GM19372 (cell line): ENCODE data around the gene OTULIN.

Source experiments
- ATAC-seq: cut with Tn5 transposase; IDR thresholded peaks from one replicate; pipeline ENCODE4 v1.9.1; 2021; ENCODE audit warnings: mild to moderate bottlenecking, low read depth, moderate library complexity; ENCODE audit not compliant: unreplicated experiment

The OTULIN gene

DNA sequence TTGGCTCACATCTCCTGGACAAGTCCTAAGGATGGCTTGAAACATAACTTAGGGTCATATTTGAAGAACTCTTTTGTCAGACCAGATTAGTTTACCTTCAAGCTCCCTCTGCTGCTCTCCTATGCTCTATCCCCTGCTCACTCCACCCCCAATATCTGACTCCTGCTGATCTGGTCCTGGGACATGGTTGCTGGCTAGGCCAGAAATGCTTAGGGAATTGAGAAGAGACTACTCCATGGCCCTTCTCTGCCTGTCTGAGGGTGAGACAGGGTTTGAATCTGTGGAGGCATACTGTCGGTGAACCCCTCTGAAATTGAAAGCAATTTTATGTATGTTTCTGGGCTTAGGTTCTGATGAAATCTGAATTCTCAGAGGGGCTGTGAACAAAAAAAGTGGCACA lies 3.3 kb downstream of the OTULIN start:
- no peak for ATAC-seq

DNA sequence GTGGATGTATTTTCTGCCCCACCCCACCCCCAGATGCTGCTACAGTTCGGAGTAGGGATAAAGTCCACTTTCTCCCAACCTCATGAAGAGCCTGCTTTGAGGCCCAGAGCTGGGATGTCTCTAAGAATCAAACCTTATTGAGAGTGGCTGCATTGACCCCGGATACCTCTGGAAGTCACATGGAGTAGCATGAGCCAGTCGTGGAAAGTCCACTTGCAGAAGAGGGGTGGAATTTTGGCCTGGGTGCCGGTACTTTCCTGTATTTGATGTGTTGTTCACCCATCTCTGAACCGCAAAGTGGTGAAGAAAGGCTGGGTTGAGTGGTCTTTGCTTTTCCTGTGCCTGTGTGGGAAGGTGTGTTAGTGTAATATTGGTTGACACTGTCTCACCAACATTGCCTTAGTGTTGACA lies 3.7 kb downstream of the OTULIN start:
- ATAC-seq, result no peak

DNA sequence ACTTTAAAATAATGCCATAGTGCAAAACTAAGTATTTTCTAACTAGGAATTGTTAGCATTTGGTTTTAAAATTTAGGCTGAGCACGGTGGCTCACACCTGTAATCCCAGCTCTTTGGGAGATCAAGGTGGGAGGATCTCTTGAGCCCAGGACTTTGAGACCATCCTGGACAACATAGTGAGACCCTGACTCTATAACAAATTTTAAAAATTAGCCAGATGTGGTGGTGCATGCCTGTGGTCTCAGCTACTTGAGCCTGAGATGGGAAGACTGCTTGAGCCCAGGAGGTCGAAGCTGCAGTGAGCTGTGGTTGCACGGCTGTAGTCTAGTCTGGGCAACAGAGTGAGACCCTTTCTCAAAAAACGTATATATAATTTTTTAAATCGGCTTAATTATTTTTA lies 4.9 kb downstream of the OTULIN start:
- ATAC-seq, result no peak

DNA sequence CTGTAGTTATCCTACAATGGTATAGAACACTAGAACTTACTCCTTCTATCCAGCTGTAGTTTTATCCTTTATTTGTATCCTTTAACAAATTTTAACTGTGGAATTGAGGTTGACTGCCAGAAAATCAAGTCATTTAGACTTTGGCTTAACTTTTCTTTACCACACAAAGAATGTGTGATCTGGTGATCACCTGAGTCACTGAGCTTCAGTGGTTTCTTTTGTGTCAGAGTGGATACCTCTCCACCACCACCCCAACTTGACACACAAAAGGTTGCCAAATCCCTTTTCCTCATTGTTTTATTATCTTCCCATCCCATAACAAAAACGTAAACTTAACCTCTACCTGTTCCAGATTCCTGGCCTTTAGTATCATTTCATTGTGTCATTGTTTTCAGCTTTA lies 5.5 kb downstream of the OTULIN start:
- no peak for ATAC-seq

DNA sequence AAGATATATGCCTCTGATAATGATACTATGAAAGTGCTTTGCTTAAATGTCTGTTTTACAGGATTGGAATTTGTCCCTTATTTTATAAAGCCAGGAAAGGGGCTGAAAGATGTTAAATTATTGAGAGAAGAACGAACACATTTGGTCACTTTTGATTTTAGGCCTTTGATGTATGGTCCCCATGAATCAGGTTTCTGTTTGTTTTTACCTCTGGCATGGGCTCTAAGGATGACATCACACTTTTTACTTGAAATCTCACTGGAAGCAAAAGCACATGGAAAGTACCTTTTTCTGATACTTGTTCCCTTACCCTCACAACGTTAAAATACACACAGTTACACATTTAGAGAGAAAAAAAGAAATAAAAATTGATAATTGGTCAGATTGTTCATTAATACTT lies 6.9 kb downstream of the OTULIN start:
- no peak for ATAC-seq

DNA sequence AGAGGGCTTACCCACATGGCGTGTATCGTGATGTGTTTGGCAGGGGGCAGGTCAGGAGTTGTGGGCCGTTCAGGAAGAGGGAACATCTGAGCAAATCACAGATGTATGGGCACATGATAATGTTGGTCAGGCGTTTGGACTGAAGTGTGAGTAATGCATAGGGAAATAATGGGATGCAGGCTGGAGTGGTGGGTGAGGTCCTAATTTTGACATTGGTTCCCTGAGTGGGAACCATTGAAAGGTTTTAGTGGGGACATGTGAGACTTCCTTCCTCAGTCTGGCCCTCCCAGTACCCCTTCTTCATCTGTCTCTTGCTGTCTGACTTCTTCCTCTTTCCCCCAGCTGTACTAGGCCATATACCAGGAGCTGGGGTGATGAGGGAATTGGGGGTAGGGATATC lies 7.6 kb downstream of the OTULIN start:
- ATAC-seq, result no peak

DNA sequence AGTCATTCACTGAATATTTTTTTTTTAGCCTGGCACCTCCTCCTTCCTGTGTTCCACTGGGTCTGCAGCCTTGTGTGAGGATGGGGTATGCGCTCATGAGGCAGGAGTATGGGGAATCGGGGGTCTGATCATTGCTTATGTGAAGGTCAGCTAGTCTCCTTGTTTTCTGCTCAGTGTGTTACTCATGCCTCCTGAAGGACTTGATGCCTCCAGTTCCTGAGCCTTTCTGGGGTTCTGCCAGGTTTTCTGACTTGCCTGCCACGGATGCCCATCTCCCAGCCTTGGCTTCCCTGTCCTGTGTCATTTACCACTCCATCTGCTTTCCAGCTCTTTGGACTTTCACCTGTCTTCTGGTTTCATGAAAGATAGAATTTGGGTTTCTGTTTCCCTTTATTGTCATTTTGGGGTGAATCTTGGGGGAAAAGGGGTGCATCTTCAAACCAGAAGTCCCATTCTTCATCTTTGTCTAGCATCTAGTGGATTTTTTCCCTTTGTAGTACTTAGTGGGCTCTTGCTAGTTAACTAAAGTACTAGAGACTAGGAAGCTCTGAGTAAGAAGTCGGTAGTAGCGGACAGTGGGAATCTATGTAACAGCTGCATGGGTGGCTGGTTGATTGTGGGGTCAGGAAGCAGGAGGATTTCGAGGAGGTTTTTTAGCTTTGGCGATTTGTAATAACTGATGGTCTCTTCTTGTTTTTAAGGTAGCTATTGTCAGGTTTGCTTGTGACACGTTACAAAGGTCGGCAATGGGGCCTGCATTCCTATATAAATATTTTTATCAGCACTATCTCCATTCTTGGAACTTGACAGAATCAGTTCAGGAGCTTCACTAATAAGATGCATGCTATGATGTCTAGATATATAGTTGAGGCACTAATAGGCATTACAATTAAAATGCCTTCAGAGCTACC lies 8.2 kb downstream of the OTULIN start:
- no peak for ATAC-seq

DNA sequence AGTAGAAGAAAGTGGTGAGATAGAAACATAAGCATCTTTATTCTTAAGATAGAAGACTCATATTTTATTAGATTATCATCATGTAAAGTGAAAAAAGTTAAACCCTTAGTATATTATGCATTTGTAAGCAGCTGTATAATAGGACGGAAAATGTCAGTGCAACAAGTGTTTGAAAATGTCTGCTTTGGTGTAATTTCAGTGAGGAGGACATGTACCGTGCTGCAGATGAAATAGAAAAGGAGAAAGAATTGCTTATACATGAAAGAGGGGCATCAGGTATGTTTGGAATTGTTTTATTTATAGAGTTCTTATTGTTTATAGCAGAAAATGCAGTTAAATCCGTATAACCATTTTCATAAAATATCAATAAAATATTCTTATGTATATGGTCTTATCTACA lies 8.9 kb downstream of the OTULIN start:
- no peak for ATAC-seq

DNA sequence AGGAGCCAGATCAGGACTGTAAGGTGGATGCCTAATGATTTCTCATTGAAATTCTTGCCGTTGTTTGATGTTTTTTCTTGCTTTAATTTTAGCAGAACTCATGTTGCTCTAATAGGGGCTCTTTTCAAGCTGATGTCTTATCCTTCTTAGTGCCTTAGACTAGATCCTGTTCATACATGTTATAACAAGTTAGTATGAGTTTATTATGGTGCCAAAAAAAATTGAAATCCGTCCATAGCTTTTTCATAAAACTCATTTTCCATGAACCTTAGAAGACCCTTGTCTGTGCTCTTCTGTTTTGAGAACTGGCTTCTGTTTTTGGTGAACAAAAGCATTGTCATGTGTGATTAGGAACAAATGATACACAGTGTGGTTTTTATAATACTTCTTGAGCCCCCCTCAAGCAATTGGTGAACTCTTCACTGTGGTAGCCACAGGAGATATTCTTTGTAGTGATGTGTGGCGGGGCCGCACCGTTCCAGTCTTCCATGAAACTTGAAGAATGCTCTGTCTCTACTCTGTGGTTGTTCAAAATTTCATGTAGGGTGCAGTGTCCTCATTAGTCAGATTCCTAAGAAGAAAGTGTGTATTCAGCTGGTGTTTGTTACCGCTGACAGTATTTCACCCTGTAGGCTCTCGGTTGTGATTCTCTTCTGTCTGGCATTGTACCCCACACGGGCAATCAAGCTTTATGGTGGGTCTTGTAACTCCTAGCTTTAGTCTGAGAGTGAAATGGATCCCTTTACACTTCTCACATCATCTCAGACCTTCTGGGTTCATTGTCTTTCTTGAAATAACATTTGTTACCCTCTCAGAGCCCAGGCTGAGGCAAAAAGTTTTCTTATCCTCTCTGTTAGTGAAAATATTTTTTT lies 10.7 kb downstream of the OTULIN start:
- ATAC-seq, result no peak

DNA sequence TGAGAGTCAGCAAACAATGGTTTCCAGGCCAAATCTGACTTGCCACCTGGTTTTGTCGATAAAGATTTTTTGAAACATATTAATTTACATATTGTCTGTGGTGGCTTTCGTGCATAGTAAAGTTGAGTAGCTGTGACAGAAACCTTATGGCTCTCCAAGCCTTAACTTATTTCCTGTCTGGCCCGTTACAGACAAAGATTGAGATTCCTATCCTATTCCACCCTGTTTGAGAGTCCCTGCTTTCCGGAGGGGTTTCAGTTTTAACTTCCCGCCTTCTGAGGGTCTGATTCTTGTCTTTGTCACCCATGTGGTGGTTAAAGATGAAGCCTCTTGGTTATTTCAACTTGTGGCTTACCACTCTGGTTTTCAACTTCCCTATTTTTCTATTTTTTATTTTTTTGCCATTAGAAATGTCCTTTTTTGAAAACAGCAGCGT lies 11.4 kb downstream of the OTULIN start:
- peak; percentile 45 for ATAC-seq

DNA sequence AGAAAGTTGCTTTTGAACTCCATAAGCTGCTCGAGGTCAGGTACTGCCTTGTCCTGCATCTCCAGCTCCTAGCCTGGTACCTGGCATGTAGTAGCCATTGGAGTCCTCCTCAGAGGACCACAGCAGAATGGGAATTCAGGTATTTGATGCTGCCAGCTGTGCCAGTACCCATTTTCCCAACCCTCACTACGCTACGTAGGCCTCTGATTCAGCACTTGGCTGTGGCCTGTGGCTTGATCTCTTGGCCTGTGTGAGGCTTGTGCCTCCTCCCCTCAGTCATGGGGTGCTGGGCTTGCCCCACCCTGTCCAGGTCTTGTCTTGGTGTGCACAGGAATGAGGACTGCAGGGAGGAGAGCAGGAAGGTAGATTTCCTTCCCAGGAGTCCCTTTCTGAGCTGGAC lies 11.8 kb downstream of the OTULIN start:
- ATAC-seq, result peak; percentile 45

DNA sequence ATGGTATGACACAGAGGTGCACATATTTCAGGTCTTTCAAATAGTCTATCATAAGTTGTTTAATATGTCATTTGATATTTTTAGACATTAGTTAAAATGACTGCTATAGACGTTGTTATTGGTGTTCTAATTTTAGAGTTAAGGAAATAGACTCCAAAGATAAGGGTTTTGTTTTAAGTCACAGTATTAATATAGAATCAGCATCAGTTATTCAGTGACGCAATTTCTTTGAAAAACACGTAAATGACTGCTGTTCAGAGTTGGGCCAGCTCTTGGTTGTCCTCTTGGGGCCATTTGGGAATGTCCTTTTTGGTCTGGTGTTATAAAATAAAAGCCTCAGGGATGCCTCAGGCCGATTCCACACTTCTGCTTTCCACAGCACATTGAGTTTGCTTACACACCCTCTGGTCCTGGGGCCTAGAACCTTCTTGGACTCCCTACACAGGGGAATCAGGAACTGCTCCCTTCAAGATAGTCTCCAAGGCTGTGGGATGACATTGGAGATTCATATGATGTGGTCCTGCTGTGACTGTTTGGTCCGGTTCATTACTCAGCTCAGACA lies 14.3 kb downstream of the OTULIN start:
- ATAC-seq, result no peak

DNA sequence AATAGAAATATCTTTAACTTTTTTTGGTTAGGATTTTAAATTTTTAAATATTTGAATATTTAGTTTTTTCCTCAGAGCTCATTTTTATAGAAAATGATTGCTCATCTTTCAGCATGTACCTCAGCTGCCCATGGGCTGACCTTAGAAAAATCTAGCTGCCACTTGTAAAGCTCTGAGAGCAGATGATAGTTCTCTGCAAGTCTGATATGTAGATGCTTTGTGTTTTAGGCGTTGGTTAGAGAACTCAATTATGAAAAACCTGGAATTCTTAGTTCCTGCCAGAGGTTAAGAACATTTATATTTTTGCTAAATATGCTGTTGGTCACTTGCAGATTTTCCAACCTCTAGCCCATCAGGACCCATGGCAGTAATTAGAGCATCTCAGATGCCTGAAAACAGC lies 15.1 kb downstream of the OTULIN start:
- ATAC-seq, result no peak

DNA sequence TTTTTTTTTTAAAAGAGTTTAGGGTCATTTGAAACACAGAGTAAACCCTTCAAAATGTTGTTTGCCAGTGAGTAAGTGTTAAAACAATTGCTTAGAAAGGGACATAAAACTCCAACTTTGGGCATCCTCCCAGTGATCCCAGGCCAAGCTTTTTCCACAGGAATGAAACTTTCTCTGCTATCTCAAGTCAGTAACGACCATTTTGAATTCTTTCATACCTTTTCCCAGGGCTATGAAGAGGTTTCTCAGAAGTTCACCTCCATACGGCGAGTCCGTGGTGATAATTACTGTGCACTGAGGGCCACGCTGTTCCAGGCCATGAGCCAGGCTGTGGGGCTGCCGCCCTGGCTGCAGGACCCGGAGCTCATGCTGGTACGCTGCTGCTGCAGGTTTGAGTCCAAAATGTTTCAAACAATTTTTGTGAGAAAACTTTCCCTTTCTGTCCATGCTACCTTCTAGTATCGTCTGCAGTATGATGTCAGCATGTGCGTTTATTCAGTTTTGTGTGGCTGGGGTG lies 16.8 kb downstream of the OTULIN start:
- ATAC-seq, result no peak

DNA sequence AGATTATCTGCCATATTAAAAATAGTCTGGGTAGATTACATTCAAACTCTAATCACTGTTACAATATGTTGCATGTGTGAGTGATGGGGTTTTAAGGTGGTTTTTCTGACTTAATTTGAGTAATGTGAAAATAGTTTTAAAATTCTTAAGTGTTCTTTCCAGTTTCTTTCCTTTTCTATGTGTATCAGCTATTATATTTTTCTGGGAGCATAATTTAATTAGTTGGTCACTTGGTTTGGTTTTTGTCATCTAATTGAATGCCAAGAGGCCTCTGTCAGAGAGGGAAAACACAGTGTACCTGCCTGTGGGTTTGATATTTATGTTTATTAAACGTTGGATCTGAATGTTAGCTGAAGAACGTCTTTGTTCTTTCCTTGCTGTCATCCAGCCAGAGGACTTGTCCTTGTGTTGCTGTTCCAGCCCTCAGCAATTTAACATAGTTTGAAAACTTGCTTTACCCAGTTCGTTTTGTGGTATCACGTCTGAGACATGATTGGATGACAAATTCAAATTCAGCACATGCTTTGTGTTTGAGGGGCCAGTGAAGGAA lies 19.5 kb downstream of the OTULIN start:
- ATAC-seq, result no peak

DNA sequence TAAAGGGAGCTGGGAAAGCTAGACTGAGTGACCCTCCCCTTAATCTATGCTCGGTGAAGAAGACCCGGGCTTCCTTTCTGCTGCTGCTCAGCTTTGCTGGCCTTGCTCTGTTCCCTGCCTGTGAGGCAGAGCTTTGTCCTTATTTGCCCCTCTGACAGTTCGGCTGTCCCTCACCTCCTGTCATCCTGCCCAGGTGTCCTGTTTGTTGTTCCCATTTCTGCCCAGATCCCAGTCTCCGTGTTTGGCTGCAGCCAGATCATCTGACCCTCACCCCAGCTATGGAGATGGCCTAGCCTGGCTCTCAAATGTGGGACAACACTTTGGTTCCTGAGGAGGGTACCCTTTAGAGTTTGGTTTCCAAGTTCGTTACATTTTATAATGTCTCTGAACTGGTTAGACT lies 20.2 kb downstream of the OTULIN start:
- ATAC-seq, result no peak

DNA sequence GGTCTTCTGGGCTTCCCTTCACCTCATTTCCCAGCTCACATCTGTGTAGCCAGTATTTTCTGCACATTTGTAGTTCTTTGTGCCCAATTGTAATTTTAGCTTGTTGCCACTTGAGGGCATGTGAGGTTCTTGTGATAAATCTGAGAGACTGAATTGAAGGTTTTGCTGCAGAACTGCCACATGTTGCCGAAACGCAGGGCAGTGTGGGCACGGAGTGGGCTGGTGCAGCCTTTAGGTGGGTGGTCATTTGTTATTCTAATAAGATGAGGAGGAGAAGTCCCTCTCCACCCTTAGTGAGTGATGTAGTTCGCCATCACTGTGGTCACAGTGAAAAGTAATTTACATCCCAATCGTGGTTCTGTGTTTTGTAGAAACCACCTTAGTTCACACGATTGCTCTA lies 21.2 kb downstream of the OTULIN start:
- ATAC-seq, result peak; percentile 86

DNA sequence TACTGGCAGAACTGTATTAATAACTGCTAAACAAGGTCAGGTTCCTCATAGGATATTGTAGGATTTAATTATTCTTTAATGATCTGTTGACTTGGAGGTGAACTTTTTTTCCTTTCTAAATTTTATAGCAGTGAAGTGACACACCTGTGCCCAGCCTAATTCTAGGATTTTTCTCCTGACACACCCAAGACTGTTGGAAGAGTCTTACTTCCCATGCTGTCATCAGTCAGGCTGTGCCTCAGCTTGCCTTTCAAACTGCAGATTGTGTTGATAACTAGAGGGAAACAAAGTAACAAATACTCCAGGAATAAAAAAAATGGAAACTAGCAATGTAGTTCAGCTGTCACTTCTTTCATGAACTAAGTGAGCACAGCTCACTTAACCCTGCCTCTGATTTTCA lies 22.0 kb downstream of the OTULIN start:
- no peak for ATAC-seq

DNA sequence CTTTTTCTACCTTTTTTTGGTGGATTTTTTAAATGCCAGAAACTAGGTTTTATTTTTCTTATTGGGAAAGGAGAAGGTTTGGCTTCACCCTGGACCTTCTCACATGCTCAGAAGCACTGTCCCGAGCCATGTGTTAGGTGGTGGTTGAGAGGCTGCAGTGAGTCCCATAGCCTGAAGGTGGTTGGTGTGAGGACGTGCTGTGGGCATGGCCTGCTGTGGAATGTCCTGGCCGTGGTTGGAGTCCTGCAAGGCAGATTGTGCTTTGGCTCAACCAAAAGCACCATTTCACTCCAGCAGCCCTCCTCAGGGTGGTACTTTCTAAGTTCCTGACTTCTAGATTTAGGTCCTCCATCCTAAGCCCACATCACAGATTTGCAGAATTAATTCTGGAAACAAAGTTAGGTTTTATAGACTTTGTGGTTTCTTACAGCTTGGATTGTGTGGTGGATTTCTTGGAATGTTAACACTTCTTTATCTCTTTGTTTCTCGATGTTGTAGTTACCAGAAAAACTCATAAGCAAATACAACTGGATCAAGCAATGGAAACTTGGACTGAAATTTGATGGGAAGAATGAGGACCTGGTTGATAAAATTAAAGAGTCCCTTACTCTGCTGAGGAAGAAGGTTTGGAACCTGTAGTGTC lies 22.6 kb downstream of the OTULIN start:
- no peak for ATAC-seq

DNA sequence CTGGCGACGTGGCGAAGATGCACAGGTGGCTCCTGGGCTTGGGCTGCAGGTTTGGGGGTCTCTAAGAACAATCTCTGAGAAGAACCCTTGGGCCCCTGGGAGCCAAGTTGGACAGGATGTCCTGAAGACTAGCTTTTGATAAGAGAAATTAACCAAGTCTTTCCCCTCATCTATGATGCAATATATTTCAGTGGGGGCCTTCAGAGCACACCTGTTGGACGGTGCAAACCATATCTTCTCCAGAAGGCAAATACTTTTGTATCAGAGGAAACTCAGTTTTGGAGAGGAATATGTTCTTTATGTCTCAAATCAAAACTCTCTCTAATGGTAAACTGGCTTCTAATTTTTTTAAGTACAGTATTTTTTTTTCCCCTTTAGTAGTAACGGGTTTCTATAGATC lies 28.6 kb downstream of the OTULIN start:
- no peak for ATAC-seq
